ENCODE data around the gene PARVG.

DNA sequence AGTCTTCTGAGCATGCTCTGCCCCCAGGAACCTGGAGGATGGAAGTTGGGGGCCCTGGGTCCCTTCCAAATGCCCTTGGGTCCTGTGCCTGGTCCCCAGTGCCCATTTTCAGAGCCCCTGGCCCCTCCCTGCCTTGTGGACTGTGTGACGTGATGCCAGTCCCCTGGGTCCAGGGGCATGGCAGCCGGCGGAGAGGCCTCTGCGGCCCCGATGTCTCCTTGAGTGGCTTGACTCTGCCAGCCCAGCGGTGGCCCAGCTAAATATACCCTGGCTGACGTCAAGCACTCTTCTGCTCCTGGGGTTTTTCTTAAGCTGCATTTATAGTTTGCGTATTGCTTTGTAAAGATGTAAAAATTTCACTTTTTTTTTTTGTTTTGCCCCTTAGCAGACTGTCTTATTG lies 35.2 kb upstream of the PARVG start:
- TF ChIP-seq, protein P1, sequence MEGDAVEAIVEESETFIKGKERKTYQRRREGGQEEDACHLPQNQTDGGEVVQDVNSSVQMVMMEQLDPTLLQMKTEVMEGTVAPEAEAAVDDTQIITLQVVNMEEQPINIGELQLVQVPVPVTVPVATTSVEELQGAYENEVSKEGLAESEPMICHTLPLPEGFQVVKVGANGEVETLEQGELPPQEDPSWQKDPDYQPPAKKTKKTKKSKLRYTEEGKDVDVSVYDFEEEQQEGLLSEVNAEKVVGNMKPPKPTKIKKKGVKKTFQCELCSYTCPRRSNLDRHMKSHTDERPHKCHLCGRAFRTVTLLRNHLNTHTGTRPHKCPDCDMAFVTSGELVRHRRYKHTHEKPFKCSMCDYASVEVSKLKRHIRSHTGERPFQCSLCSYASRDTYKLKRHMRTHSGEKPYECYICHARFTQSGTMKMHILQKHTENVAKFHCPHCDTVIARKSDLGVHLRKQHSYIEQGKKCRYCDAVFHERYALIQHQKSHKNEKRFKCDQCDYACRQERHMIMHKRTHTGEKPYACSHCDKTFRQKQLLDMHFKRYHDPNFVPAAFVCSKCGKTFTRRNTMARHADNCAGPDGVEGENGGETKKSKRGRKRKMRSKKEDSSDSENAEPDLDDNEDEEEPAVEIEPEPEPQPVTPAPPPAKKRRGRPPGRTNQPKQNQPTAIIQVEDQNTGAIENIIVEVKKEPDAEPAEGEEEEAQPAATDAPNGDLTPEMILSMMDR (IDR thresholded peaks at IDR 0.05): no peak
- no peak for TF ChIP-seq POLR2A (IDR thresholded peaks at IDR 0.05)

Data from uterus (tissue), 2 donors.